ENCODE results near the gene STX16.

DNA sequence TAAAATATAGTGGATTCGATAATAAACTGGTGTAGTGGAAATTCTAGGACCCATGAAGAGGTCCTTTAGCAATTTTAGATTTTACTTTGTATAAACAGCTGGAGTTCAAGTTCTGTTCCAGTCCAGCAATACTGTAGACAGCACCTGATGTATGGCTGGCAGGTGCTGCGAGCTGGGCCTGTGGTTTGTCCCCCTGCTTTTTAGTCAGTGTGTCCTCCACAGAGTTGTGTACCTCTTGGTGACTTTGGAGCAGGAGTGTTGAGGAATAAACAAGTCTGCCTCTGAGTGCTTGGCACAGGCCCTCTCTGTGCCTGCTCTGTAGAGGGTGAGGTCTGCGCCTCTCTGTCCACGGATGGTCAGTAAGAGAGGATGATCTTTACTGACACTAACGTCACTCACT, 13.8 kb downstream of the STX16 start:
- TF ChIP-seq CTCF (conservative IDR thresholded peaks at IDR 0.05) (no peak), ZFX (IDR thresholded peaks at IDR 0.05) (no peak)
